Measurements from ENCODE around the gene C8G.

Gene C8G

GRCh38 chr9:136921307-136921706 is 23.7 kb upstream of the C8G start:
- DNase-seq: no peak

DNA sequence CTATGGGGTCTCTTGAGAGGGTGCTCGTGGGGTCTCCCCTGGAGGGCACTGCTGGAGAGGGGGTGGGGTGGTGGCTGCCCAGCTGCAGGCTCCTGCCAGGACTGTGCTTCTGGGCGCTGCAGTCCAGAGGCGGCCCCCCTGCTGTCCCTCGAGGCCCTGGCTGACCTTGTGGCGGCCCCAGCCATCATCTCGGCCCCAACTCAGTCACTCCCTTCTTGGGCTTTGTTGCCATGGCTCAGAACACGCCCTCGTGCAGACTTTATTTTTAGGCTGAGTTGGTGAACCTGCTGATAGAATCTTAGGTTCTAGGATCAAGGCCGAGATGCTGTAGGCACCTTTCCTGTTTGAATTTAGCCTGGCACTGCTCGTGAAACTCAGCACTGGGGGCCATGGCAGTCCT is 23.3 kb upstream of the C8G start:
- no peak for DNase-seq

GRCh38 chr9:136922540-136922939 is 22.5 kb upstream of the C8G start:
- DNase-seq: no peak

- peak; percentile 68 to 79 for DNase-seq
These were observed 21.2 kb upstream of the C8G start for GRCh38 chr9:136923881-136924280.

DNA sequence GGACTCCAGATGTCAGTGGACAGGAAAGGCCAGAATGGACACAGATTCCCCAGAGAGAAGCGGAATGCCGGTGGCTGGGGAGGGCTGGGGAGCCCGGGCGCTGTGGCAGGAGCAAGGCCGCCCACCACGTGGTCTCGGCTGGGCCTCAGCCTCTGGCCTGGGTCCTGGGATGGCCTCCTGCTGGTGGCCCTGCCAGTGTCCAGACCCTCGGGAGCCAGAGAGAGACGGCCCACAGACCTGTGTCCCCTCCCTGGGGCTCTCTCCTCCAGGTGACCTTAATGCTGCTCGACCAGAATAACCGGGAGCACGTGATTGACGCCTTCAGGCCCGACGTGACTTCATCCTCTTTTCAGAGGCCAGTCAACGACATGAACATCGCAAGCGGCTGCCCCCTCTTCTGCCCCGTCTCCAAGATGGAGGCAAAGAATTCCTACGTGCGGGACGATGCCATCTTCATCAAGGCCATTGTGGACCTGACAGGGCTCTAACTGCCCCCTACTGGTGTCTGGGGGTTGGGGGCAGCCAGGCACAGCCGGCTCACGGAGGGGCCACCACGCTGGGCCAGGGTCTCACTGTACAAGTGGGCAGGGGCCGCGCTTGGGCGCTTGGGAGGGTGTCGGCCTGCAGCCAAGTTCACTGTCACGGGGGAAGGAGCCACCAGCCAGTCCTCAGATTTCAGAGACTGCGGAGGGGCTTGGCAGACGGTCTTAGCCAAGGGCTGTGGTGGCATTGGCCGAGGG is 19.5 kb upstream of the C8G start:
- DNase-seq: no peak

GRCh38 chr9:136926154-136926704 is 18.8 kb upstream of the C8G start:
- DNase-seq: no peak

GRCh38 chr9:136926749-136927148 is 18.3 kb upstream of the C8G start:
- DNase-seq: no peak

DNA sequence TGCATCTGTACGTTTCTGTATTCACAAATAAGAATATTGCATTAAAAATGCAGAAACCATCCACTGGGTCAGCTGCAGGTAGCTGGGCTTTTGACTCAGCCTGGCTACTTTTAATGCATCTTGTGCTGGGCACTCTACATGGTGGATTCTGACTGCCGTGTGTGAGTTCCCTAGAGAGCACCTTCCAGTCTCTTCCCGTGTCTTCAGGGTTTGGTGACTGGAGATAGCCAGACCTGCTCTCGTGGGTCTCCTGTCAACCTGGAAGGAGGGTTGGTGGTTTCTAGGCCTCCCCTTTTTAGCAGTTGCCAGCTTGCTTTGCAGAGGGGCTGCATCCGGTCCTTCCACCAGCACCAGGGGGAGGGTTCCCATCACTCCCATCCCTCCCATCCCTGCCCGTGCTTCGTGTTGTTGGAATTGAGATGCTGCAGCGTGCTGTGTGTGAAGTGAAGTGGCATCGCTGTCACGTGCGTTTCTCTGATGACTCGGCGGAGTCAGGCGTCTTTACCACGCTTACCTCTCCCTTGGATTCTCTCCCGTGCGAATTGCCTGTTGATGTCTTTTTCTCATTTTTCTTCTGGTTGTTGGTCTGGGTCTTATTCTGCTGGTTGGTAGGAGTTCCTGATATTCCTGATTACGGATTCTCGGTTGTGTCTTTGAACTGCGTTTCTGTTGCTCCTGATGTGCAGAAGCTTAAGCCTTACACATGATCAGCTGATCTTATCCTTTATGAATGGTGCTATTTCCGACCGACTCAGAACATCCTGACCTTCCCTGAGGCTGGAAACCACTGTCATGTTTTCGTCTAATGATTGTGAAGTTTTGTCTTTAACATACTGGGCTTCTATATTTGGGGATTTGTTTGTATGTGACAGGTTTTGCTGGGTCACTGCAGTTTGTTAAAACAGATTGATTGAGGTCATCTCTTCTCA is 17.4 kb upstream of the C8G start:
- DNase-seq: no peak

- DNase-seq: no peak
These were observed 16.5 kb upstream of the C8G start for GRCh38 chr9:136928591-136928990.

DNA sequence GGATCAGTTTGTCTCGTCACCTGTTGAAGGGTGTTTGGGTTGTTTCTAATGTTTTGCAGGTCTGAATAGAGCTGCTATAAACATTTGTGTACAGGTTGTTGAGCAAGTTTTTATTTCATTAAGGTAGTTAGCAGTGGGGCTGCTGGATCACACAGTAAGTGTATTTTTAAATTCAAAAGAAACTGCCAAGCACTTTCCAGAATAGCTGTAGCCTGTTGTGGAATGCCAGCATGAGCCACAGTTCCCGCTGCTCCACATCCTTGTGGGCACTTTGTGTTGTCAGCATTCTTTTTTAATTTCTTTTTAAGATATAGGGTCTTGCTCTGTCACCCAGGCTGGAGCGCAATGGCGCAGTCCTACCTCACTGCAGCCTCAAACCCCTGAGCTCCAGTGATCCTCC is 15.0 kb upstream of the C8G start:
- no peak for DNase-seq

- no peak for DNase-seq
These were observed 13.4 kb upstream of the C8G start for GRCh38 chr9:136931611-136932130.

- no peak for DNase-seq
These were observed 10.8 kb upstream of the C8G start for GRCh38 chr9:136934277-136934676.

DNA sequence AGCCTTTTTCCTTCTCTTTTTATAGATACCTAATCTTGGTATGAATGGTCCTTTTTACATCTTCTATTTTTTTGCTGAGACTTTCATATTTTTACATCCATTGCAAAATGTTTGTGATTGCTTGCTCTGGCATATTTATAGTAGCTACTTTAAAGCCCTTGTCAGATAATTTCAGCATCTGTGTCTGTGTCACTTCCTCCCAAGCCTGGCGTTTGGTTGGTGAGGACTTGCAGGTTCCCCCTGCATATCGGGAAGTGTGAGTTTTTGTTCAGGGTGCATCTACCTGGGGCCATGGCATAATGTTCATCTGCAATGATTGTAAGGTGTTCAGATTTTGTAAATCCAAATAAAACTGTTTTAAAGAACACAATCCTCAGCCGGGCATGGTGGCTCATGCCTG is 9.4 kb upstream of the C8G start:
- no peak for DNase-seq

GRCh38 chr9:136936645-136937170 is 8.3 kb upstream of the C8G start:
- DNase-seq: no peak

DNA sequence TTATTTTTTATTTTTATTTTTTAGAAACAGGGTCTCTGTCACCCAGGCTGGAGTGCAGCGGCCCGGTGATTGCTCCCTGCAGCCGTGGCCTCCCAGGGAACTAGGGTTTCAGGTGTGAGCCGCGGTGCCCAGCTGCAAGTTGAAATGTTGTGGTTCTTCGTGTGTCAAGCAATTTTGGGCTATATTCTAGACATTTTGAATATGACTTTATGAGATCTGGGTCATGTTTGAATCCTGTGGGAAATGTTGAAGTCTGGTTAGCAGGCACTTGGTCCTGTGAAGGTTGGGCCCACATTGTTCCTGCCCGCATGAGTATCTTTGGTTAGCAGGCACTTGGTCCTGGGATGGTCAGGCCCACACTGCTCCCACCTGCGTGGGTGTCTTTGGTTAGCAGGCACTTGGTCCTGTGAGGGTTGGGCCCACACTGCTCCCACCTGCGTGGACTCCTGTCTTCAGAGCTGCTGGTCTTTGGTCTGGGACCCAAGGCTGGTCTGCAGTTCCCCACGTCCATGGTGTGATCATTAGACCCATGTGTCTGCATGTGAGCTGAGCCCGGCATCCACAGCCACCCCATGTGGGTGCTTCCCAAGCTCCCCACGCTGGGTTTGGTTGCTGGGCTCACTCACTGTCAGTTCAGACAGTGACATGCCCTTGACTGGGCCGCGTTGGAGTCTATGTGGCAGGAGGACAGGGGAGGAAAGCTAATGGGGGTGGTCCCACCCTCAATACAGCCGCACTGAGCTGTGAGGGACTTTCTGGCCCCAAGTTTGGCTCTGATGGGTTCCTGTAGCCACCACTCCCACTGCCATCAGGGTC is 7.6 kb upstream of the C8G start:
- no peak for DNase-seq

- no peak for DNase-seq
These were observed 5.5 kb upstream of the C8G start for GRCh38 chr9:136939431-136939995.

DNA sequence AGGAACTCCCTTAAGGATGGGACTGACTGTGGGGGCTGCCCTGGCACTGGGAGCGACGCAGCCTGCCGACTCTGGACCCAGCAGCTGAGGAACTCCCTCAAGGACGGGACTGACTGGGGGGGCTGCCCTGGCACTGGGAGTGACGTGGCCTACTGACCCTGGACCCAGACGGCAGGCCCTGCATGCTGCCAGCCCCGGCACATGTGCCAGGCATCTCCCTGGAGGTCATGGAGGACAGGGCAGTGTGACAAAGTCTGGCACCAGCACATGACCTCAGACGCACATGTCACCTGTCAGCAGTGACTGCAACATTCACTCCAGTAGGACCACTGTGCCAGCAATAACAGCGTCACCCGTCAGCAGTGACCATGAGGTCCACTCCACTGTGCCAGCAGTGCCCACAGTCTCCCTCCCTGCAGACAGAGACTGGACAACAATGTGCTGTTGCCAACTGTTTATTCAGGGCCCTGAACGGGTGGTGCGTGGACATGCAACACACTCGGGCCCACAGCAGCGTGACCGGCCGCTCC is 5.0 kb upstream of the C8G start:
- DNase-seq: no peak

DNA sequence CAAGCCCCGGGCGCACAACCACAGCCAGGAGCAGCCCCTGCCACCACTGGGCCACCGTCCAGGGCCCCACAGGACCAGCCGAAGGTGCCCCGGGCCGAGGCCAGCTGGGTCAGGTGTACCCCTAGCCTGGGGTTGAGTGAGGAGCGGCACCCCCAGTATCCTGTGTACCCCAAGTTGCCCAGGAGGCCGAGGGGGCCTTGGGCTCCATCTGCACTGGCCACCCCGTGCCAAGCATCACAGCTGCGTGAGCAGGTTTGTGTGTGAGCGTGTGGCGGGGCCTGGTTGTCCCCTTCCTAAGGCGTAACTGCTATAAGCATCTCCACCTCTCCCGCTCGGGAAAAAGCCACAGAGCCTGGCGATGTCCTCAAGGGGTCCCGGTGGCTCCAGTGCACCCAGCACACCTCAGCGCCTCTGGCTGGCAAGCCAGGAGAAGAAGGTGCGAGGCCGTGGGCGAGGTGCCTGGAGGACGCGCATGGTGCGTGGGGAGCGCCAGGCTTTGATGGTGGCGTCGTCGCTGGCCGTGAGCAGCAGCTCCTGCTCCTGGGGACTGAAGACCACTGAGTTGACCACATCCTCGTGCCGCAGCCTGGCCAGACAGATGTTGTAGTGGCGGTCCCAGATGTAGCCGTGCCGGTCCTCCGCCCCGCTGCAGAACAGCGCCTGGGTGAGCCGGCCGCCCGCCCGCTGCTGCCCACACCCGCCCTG is 4.4 kb upstream of the C8G start:
- DNase-seq: no peak

GRCh38 chr9:136941231-136942111 is 3.6 kb upstream of the C8G start:
- no peak for DNase-seq

Data from NCI-H526 (cell line).